GM10266 (cell line): Measurements from ENCODE around the gene TEN1.

Source experiments
- DNase-seq: peaks from one replicate; pipeline ENCODE4 v3.0.0; 2012; ENCODE audit errors: extremely low spot score
- TF ChIP-seq, protein P1 (sequence below): IDR thresholded peaks from 2 replicates; pipeline ENCODE4 v1.5.1; 2012; ENCODE audit warnings: mild to moderate bottlenecking, low read depth; ENCODE audit not compliant: control insufficient read depth, insufficient read depth; ENCODE audit errors: missing control alignments

TEN1 gene

DNA sequence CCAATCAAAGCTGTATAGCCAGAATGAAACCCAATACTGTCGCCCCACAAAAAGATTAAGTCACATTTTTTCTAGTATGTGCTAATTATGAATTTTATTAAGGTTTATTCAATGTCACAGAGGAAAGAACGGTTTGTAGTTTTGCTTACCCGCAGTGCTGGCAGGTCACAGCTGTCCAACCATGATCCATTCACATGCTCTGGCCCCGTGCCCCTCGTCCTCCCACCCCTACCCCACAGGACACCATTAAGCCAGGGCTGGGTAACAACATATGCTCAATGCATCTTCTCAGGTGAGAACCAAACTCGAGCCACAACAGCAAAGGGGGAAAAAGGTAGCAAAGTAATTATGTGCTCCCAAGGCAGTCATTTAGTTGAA is 37.6 kb upstream of the TEN1 start:
- no peak for DNase-seq
- TF ChIP-seq, protein P1, sequence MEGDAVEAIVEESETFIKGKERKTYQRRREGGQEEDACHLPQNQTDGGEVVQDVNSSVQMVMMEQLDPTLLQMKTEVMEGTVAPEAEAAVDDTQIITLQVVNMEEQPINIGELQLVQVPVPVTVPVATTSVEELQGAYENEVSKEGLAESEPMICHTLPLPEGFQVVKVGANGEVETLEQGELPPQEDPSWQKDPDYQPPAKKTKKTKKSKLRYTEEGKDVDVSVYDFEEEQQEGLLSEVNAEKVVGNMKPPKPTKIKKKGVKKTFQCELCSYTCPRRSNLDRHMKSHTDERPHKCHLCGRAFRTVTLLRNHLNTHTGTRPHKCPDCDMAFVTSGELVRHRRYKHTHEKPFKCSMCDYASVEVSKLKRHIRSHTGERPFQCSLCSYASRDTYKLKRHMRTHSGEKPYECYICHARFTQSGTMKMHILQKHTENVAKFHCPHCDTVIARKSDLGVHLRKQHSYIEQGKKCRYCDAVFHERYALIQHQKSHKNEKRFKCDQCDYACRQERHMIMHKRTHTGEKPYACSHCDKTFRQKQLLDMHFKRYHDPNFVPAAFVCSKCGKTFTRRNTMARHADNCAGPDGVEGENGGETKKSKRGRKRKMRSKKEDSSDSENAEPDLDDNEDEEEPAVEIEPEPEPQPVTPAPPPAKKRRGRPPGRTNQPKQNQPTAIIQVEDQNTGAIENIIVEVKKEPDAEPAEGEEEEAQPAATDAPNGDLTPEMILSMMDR = no peak

- TF ChIP-seq, protein P1 = no peak
- DNase-seq = no peak
Measured at GRCh38 chr17:75942473-75942872, 36.6 kb upstream of the TEN1 start.

DNA sequence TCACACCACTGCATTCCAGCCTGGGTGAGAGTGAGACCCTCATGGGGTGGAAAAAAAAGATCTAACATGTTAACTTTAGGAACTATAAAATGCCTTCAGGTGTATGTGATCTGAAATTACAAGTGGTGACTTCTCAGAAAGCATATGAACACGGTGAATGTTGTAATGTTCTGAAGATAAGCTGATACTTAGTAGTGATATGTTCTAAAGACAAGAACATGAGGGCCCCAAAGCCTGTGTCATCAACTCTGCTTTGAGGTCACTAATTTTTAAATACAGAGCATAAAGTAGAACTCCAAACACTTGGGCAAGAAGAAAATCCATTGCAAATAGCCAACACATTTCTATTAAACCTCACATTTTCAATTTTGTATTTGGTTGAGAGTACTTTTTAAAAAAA is 35.5 kb upstream of the TEN1 start:
- no peak for DNase-seq
- TF ChIP-seq, protein P1 = no peak

DNA sequence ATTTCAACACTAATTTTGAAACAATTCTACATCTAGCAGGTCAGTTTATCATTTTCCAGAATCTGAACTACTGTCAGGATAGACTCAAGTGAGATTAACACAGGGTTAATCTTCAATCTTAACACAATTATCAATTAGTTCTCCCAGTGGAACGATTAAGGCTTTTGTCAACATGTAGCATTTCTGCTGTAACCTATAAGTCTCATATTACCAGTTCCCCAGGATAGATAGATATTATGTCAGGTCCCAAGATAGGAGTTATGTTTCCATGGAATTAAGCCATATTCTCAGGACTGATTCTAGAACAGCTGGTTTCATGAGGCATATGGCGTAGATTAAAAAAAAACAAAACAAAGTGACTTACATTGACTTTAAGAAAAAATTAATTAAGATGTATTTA is 33.8 kb upstream of the TEN1 start:
- TF ChIP-seq, protein P1 = no peak
- DNase-seq = no peak

DNA sequence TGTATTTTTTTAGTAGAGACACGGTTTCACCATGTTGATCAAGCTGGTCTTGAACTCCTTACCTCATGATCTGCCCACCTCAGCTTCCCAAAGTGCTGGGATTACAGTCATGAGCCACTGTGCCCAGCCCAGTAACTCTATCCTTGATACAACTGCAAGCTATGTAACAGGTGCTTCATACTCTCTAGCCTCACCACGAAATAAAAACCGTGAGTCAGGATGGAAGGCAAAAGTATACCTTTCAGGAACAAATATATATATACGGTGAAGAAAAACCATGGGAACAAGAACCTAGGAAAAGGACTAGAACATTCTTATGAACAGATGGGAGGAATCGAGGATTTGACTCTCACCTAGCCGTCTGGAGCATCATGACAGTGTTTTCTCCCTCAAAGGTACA is 28.6 kb upstream of the TEN1 start:
- TF ChIP-seq, protein P1 = no peak

DNA sequence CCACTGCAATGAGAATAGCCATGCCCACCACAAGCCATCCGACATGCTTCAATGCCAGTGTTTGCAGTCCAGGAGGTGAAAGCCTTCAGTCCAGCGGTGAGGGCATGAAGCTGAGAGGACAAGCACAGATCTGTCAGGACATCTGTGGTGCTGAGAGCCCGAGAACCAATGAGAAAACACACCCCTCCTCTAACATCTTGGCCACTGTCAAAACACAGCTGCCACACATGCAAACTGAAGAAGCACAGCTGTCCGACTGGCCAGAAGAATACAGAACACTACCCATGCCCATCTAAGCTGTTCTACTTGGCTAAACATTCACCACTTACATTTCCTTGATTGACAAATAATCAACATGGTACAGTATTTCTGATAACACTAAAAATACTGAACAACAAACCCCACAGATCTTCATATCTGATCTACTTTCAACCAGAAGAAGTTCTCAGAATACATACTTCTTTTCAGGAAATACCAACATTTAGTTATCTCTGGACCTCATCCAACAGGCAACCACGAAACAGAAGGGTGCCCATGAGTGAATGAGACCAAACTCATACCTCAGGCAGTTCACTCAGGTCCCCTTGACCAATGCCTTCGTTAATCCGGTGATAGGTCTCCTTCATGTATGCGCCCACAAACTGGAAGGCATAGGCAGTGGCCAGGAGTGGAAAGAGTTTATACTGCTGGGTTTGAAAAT is 28.0 kb upstream of the TEN1 start:
- no peak for DNase-seq
- TF ChIP-seq, protein P1 = no peak

More for the DNA sequence above, 28.6 kb upstream of the TEN1 start:
- DNase-seq = no peak

DNA sequence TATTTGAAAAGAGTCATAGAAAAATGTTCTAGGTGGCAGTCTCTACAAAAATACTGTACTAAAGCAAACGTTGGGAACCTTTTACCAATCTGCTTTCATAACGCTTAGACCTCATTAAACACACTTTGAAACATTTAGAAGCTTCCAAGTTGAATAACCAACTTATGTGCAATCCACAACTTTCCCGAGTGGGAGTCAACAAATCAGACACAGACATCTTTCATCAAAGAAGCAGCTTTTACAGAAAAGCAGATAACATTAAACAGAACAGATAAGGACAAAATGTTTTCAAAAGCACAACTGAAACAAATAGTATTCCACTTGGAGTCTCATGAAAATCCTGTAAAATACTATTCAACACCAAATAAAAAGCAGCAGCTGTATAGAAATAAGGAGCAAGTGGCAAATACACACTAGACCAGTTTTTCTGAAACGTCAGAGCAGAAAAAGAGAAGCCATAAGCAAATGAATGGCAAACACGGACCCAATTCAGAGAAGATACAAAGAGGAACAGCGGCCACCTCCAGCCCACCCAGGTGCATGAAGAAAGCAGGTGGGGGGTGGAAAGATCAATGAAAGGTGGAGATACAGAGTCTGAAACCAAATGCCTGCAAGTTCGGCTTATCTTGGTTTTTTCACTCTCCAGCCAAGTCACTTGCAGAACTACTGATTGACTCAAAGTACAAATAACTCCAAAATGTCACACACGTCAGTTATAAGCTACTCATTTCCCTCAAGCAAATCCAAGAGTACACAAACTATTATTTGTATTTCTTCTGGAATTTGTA is 19.8 kb upstream of the TEN1 start:
- no peak for DNase-seq
- TF ChIP-seq, protein P1 = no peak
